GM20000 (cell line): Measurements from ENCODE around the gene ETV3.
A peak's percentile ranks its signal among the peaks of the same experiment; 100 is the strongest.

ENCODE experiments used
- DNase-seq: peaks from one replicate; pipeline ENCODE4 v3.0.0; 2012; ENCODE audit warnings: low spot score
- CTCF ChIP-seq: IDR thresholded peaks from 2 replicates; pipeline ENCODE4 v1.5.1; 2012; ENCODE audit warnings: mild to moderate bottlenecking, control low read depth; ENCODE audit errors: extremely low read depth, missing control alignments

Gene ETV3

DNA sequence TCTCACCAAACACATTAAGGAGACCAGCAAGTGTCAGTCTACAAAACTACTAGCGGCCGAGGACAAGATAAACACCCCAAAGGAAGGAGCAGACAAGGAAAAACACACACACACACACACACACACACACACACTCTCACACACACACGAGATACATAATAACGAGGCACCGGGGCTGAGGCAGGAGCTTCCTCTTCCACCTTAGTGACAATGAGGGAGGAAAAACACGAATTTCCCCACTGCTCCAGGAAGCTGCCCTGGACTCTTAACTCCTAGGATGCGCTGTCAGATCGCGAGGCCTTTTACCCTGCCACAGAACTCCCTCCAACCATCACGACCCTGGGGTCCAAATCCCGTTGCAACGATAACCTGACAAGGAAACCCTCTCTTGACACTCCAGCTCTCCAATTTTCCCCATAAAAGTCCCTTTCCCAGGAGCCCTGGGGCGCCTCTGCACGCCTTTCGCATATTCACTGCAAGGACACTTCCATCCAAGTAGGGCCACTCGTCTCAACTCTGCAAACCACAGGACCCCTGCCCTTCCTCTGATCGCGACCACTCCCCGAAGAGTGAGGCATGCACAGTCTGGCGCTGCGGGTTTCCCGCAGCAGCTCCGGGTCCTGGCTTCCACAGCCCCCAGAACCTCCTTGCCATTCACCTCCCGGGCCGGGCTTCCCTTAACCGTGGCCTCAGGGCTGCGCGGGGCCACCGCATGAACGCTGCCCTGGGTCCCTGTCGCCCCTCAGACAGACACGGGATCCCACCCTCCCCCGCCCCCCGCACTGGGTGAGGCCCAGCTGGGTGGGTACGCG lies 581 bp downstream of the ETV3 start:
- DNase-seq = peak; percentile 27
- no peak for TF ChIP-seq CTCF

DNA sequence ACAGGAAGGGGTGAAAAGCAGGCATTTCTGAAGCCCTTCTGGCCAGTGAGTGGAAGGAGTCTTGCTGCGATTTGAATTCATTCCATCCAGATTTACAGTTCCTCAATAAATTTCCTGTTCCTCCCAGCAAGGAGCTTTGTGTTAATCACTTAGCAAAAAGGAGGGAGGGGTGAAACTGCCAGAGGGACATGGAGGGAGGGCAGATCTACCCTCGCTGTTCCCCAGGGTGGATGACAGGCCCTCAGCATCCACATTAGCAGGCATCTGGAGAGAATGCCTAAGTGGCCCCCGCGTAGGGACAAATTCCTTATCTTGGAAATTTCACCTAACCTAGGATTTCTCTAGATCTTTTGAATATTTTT lies 1.2 kb downstream of the ETV3 start:
- no peak for DNase-seq
- no peak for TF ChIP-seq CTCF

GRCh38 chr1:157136133-157136532 lies 2.1 kb downstream of the ETV3 start:
- TF ChIP-seq CTCF = no peak
- no peak for DNase-seq

DNA sequence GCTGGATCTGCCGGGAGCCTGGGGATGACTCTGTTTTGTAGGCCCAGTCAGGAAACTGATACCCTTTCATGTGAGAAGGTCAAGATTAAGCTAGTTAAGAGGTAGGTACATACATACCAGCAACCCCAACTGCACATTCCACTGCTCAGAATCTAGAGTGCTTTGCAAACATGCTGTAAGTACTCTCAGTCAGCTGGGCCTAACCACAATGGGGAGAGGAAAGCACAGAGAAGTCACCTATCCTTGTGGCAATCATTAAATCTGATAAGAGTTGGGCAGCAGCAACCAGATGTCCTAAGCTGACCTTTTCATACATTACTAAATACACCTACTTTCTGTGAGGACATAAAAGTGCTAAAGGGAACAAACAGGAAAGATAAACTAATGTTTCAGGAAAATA lies 2.5 kb downstream of the ETV3 start:
- no peak for DNase-seq
- no peak for TF ChIP-seq CTCF

GRCh38 chr1:157135070-157135469 lies 3.1 kb downstream of the ETV3 start:
- no peak for TF ChIP-seq CTCF
- DNase-seq = no peak

- no peak for TF ChIP-seq CTCF
Observed at GRCh38 chr1:157134442-157134841, 3.8 kb downstream of the ETV3 start.

GRCh38 chr1:157133426-157133825 lies 4.8 kb downstream of the ETV3 start:
- no peak for TF ChIP-seq CTCF
- DNase-seq = no peak

More at GRCh38 chr1:157134442-157134841, 3.8 kb downstream of the ETV3 start:
- DNase-seq = no peak
